HG02973 (cell line): ENCODE measurements around the gene CUL9.

Experiments used
- ATAC-seq: cut with Tn5 transposase; IDR thresholded peaks from one replicate; pipeline ENCODE4 v1.9.1; 2021; ENCODE audit warnings: moderate library complexity; ENCODE audit not compliant: unreplicated experiment

CUL9 gene

GRCh38 chr6:43269273-43270007, 87.4 kb downstream of the CUL9 start:
- ATAC-seq: no peak

DNA sequence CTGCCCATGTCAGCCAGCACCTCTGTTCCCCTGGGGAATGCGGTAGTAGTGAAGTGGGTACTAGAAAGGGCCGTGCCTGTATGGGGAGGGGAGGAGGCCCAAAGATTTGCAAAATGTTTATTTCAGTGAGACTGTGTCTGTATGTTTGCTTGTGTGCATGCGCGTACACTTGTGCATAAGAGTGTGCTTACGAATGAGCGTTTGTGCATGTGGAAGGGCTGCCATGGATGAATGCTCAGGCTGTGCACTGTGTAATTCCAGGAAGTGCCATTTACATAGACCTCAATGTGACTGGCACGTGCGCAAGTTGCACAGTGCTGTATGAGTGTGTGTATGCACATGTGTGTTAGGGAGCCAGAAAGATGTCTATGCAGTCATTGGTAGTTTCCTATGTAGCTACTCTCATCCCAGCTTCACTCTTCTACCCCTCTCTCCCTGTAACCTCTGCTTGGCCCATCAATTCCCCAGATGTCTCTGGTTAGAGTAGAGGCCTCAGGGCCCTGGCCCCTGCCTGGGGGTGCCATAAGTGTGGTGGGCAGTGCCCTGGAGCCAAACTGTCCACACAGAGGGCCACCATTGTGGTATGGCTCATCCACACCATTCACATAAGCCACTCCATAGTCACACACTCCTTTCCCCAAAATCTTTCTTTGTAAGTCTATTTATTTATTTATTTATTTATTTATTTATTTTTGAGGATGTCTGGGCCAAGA, 89.3 kb downstream of the CUL9 start:
- ATAC-seq: no peak

- ATAC-seq: no peak
Observed at GRCh38 chr6:43271944-43272343, 89.9 kb downstream of the CUL9 start.

GRCh38 chr6:43273707-43274106, 91.7 kb downstream of the CUL9 start:
- no peak for ATAC-seq
